Activated naive CD4-positive, alpha-beta T cell treated with anti-CD3 and anti-CD28 coated beads, Interleukin-2, amount 50 U/mL, for 72 hours (primary cell): ENCODE data around the gene DGKI. TPM values are rescaled to one million over a fixed set of nuclear protein-coding genes. Genes with fewer than 3 reads are reported as not detected.

Experiments
- ATAC-seq, 2 donors: fragments of 150-1000 bp; cut with Tn5 transposase; 2 replicates each; pipeline ENCODE4 v1.10.0; 2021; ENCODE audit warnings: mild to moderate bottlenecking in 2 of 2, moderate library complexity in 2 of 2
- DNase-seq, 2 donors: peaks; one replicate each; pipeline ENCODE4 v3.0.0; 2021 to 2022; ENCODE audit warnings: low spot score in 2 of 2
- H3K27ac Mint-ChIP-seq, 2 donors: one replicate each; pipeline ENCODE4 v1.8.0; 2022; ENCODE audit warnings: mild to moderate bottlenecking in 2 of 2, mixed read lengths in 2 of 2
- H3K36me3 Mint-ChIP-seq, 2 donors: one replicate each; pipeline ENCODE4 v1.8.0; 2022; ENCODE audit warnings: mixed read lengths in 2 of 2
- H3K9me3 Mint-ChIP-seq, 2 donors: one replicate each; pipeline ENCODE4 v1.8.0; 2022; ENCODE audit warnings: mixed read lengths in 2 of 2
- total RNA-seq, 2 donors: library from RNA; stranded (reverse); gene quantifications; one replicate each; pipeline ENCODE4 v1.2.3, GENCODE V29; 2022

The DGKI gene
- total RNA-seq, 2 donors from 2014 or later: 0.71 to 16.8 TPM

- H3K27ac Mint-ChIP-seq: no peak overlapping the region
- ATAC-seq (no peak), DNase-seq (no peak)
- H3K9me3 Mint-ChIP-seq: no peaks in the 10 kb centered on the region
- H3K36me3 Mint-ChIP-seq: no peaks in the 10 kb centered on the region
Measured at GRCh38 chr7:137825489-137825888, 21.3 kb downstream of the DGKI start.

- Mint-ChIP-seq H3K36me3 (no peaks in the 10 kb centered on the region), H3K9me3 (peaks cover 0 to 3% of the 10 kb centered on the region in 2 donors), H3K27ac (no peak overlapping the region)
- ATAC-seq (no peak), DNase-seq (no peak)
Measured at GRCh38 chr7:137820677-137821420, 25.9 kb downstream of the DGKI start.

GRCh38 chr7:137820156-137820555 lies 26.6 kb downstream of the DGKI start:
- Mint-ChIP-seq H3K9me3 (peaks cover 0 to 3% of the 10 kb centered on the region in 2 donors), H3K27ac (no peak overlapping the region), H3K36me3 (no peaks in the 10 kb centered on the region)
- DNase-seq (no peak), ATAC-seq (no peak)

- no peak for ATAC-seq
- DNase-seq: no peak
- Mint-ChIP-seq H3K27ac (no peak overlapping the region), H3K9me3 (peaks cover 0 to 3% of the 10 kb centered on the region in 2 donors), H3K36me3 (no peaks in the 10 kb centered on the region)
Measured at GRCh38 chr7:137818036-137818435, 28.7 kb downstream of the DGKI start.

GRCh38 chr7:137816696-137817320 lies 30.0 kb downstream of the DGKI start:
- H3K27ac Mint-ChIP-seq: no peak overlapping the region
- H3K9me3 Mint-ChIP-seq: peaks cover 0 to 3% of the 10 kb centered on the region in 2 donors
- DNase-seq (no peak), ATAC-seq (no peak)
- no peaks in the 10 kb centered on the region for H3K36me3 Mint-ChIP-seq

GRCh38 chr7:137813541-137813940 lies 33.2 kb downstream of the DGKI start:
- DNase-seq (no peak), ATAC-seq (no peak)
- H3K36me3 Mint-ChIP-seq: no peaks in the 10 kb centered on the region
- H3K27ac Mint-ChIP-seq: no peak overlapping the region
- H3K9me3 Mint-ChIP-seq: no peaks in the 10 kb centered on the region

GRCh38 chr7:137810248-137810647 lies 36.5 kb downstream of the DGKI start:
- DNase-seq: no peak
- Mint-ChIP-seq H3K36me3 (no peaks in the 10 kb centered on the region), H3K9me3 (peaks cover 0 to 4% of the 10 kb centered on the region in 2 donors), H3K27ac (no peak overlapping the region)
- ATAC-seq: no peak

- DNase-seq (no peak), ATAC-seq (peak in 1 of 2 donors; percentile 37)
- H3K9me3 Mint-ChIP-seq: peaks cover 0 to 4% of the 10 kb centered on the region in 2 donors
- H3K27ac Mint-ChIP-seq: no peak overlapping the region
- no peaks in the 10 kb centered on the region for H3K36me3 Mint-ChIP-seq
Measured at GRCh38 chr7:137804836-137805235, 41.9 kb downstream of the DGKI start.

GRCh38 chr7:137801491-137801890 lies 45.3 kb downstream of the DGKI start:
- DNase-seq (no peak), ATAC-seq (no peak)
- H3K36me3 Mint-ChIP-seq: no peaks in the 10 kb centered on the region
- H3K27ac Mint-ChIP-seq: no peak overlapping the region
- peaks cover 0 to 2% of the 10 kb centered on the region in 2 donors for H3K9me3 Mint-ChIP-seq

GRCh38 chr7:137801003-137801402 lies 45.8 kb downstream of the DGKI start:
- Mint-ChIP-seq H3K36me3 (no peaks in the 10 kb centered on the region), H3K9me3 (peaks cover 0 to 4% of the 10 kb centered on the region in 2 donors), H3K27ac (no peak overlapping the region)
- no peak for ATAC-seq
- no peak for DNase-seq

GRCh38 chr7:137798073-137798763 lies 48.6 kb downstream of the DGKI start:
- ATAC-seq (no peak), DNase-seq (no peak)
- H3K36me3 Mint-ChIP-seq: no peaks in the 10 kb centered on the region
- no peak overlapping the region for H3K27ac Mint-ChIP-seq
- H3K9me3 Mint-ChIP-seq: peaks cover 0 to 4% of the 10 kb centered on the region in 2 donors

GRCh38 chr7:137795211-137795610 lies 51.6 kb downstream of the DGKI start:
- peaks cover 0 to 4% of the 10 kb centered on the region in 2 donors for H3K9me3 Mint-ChIP-seq
- DNase-seq: no peak
- ATAC-seq: no peak
- H3K27ac Mint-ChIP-seq: no peak overlapping the region
- H3K36me3 Mint-ChIP-seq: no peaks in the 10 kb centered on the region

GRCh38 chr7:137791930-137792329 lies 54.8 kb downstream of the DGKI start:
- no peak overlapping the region for H3K27ac Mint-ChIP-seq
- H3K9me3 Mint-ChIP-seq: peaks cover 0 to 12% of the 10 kb centered on the region in 2 donors
- ATAC-seq (no peak), DNase-seq (no peak)
- H3K36me3 Mint-ChIP-seq: no peaks in the 10 kb centered on the region

GRCh38 chr7:137790828-137791227 lies 55.9 kb downstream of the DGKI start:
- ATAC-seq (no peak), DNase-seq (no peak)
- peaks cover 0 to 8% of the 10 kb centered on the region in 2 donors for H3K9me3 Mint-ChIP-seq
- no peak overlapping the region for H3K27ac Mint-ChIP-seq
- no peaks in the 10 kb centered on the region for H3K36me3 Mint-ChIP-seq

- H3K36me3 Mint-ChIP-seq: no peaks in the 10 kb centered on the region
- DNase-seq: no peak
- H3K27ac Mint-ChIP-seq: no peak overlapping the region
- H3K9me3 Mint-ChIP-seq: peaks cover 4 to 13% of the 10 kb centered on the region in 2 donors
- ATAC-seq: no peak
Measured at GRCh38 chr7:137789215-137789882, 57.4 kb downstream of the DGKI start.

- H3K36me3 Mint-ChIP-seq: peaks cover 0 to 7% of the 10 kb centered on the region in 2 donors
- ATAC-seq: no peak
- H3K27ac Mint-ChIP-seq: no peak overlapping the region
- H3K9me3 Mint-ChIP-seq: peaks cover 11 to 19% of the 10 kb centered on the region in 2 donors
- DNase-seq: no peak
Measured at GRCh38 chr7:137787301-137787976, 59.3 kb downstream of the DGKI start.
